MCF 10A (cell line): ENCODE data around the gene KLHL35. TPM values are rescaled to one million over a fixed set of nuclear protein-coding genes. Genes with fewer than 3 reads are reported as not detected.

ENCODE experiments used
- BruUV-seq: library from RNA; stranded (reverse); fragments of 400-500 nt; replicated peaks from 2 replicates; lab custom pipeline; 2021; lab: Mats Ljungman, UMichigan
- CTCF ChIA-PET: fragments of 300-600 bp; sonication (Branson Sonifier 250); formaldehyde crosslinking; extraction: SDS; loops from one replicate; lab custom pipeline; 2021; ENCODE audit warnings: antibody characterized with exemption, inconsistent platforms; lab: Yijun Ruan, JAX
- POLR2A ChIA-PET: fragments of 300-600, 350-650 bp; sonication (Branson Sonifier 250); formaldehyde crosslinking; extraction: SDS; loops from one replicate; lab custom pipeline; 2020; ENCODE audit warnings: antibody characterized with exemption, inconsistent platforms; lab: Yijun Ruan, JAX
- DNase-seq: peaks from one replicate; pipeline ENCODE4 v3.0.0-alpha.2; 2018; ENCODE audit not compliant: unreplicated experiment
- H3K27ac Mint-ChIP-seq: one replicate; pipeline ENCODE4 v1.8.0; 2022; ENCODE audit warnings: mild to moderate bottlenecking, low read depth, mixed read lengths; ENCODE audit not compliant: unreplicated experiment
- H3K27me3 Mint-ChIP-seq: one replicate; pipeline ENCODE4 v1.8.0; 2022; ENCODE audit warnings: mixed read lengths; ENCODE audit not compliant: insufficient read depth, unreplicated experiment
- H3K36me3 Mint-ChIP-seq: one replicate; pipeline ENCODE4 v1.8.0; 2022; ENCODE audit warnings: mild to moderate bottlenecking, moderate library complexity, mixed read lengths; ENCODE audit not compliant: insufficient read depth, unreplicated experiment
- H3K4me1 Mint-ChIP-seq: one replicate; pipeline ENCODE4 v1.8.0; 2022; ENCODE audit warnings: mixed read lengths; ENCODE audit not compliant: insufficient read depth, unreplicated experiment
- H3K4me3 Mint-ChIP-seq: one replicate; pipeline ENCODE4 v1.8.0; 2022; ENCODE audit warnings: mild to moderate bottlenecking, moderate library complexity, mixed read lengths; ENCODE audit not compliant: unreplicated experiment
- H3K9me3 Mint-ChIP-seq: one replicate; pipeline ENCODE4 v1.8.0; 2022; ENCODE audit warnings: mixed read lengths; ENCODE audit not compliant: unreplicated experiment
- CTCF ChIP-seq: fragments of 200-600 bp; IDR thresholded peaks from one replicate; pipeline ENCODE4 v1.8.0; 2022; ENCODE audit warnings: antibody characterized with exemption, mild to moderate bottlenecking; ENCODE audit not compliant: unreplicated experiment
- intact Hi-C: fragments of 100-400 bp; cut with micrococcal nuclease; formaldehyde crosslinking; loops from 2 replicates; pipeline ENCODE4 v1.14.1; 2022
- total RNA-seq: library from RNA; stranded (reverse); gene quantifications from 2 replicates; pipeline ENCODE4 v1.2.3, GENCODE V29; 2022

The KLHL35 gene
- total RNA-seq, 1 experiment from 2014 or later, result not detected

GRCh38 chr11:75450236-75450635 lies 17.2 kb upstream of the KLHL35 start:
- TF ChIP-seq CTCF, result no peak
- intact Hi-C loops, result no loop called here
- POLR2A ChIA-PET, result no interaction called here
- no peaks in the 10 kb centered on the region for H3K4me1 Mint-ChIP-seq
- no peaks in the 10 kb centered on the region for H3K27me3 Mint-ChIP-seq
- H3K9me3 Mint-ChIP-seq, result no peaks in the 10 kb centered on the region
- peaks cover 5% of the 10 kb centered on the region for H3K36me3 Mint-ChIP-seq
- CTCF ChIA-PET, result no interaction called here
- no peak overlapping the region for H3K4me3 Mint-ChIP-seq
- BruUV-seq, result no TSS peak
- H3K27ac Mint-ChIP-seq, result no peak overlapping the region
- no peak for DNase-seq

GRCh38 chr11:75449776-75450175 lies 16.8 kb upstream of the KLHL35 start:
- ChIA-PET CTCF (interaction anchor here (0.6 kb wide), 1 partner anchor 272 kb away, joined by 3 read pairs; no protein-coding TSS in a partner anchor), POLR2A (no interaction called here)
- no peaks in the 10 kb centered on the region for H3K4me1 Mint-ChIP-seq
- no peak for DNase-seq
- no peak overlapping the region for H3K4me3 Mint-ChIP-seq
- H3K27me3 Mint-ChIP-seq, result no peaks in the 10 kb centered on the region
- TF ChIP-seq CTCF, result no peak
- H3K36me3 Mint-ChIP-seq, result peaks cover 5% of the 10 kb centered on the region
- H3K9me3 Mint-ChIP-seq, result no peaks in the 10 kb centered on the region
- BruUV-seq, result no TSS peak
- intact Hi-C loops, result no loop called here
- no peak overlapping the region for H3K27ac Mint-ChIP-seq

GRCh38 chr11:75449271-75449670 lies 16.3 kb upstream of the KLHL35 start:
- Mint-ChIP-seq H3K4me3 (no peak overlapping the region), H3K27me3 (no peaks in the 10 kb centered on the region), H3K4me1 (no peaks in the 10 kb centered on the region), H3K27ac (no peak overlapping the region), H3K36me3 (peaks cover 5% of the 10 kb centered on the region), H3K9me3 (no peaks in the 10 kb centered on the region)
- intact Hi-C loops, result no loop called here
- DNase-seq, result no peak
- TF ChIP-seq CTCF, result no peak
- ChIA-PET CTCF (interaction anchor here (0.6 to 1.4 kb wide), 5 partner anchors 11 to 271 kb away, joined by 3 to 4 read pairs (median 3); no protein-coding TSS in a partner anchor), POLR2A (no interaction called here)
- BruUV-seq, result no TSS peak

- TF ChIP-seq CTCF, result no peak
- POLR2A ChIA-PET, result no interaction called here
- Mint-ChIP-seq H3K4me3 (no peak overlapping the region), H3K4me1 (no peaks in the 10 kb centered on the region), H3K27ac (no peak overlapping the region), H3K36me3 (peaks cover 3% of the 10 kb centered on the region), H3K9me3 (no peaks in the 10 kb centered on the region), H3K27me3 (no peaks in the 10 kb centered on the region)
- no TSS peak for BruUV-seq
- CTCF ChIA-PET, result interaction anchor here (9.4 kb wide), 1 partner anchor 86 kb away, joined by 284 read pairs; no protein-coding TSS in a partner anchor
- DNase-seq, result no peak
- intact Hi-C loops, result no loop called here
Measured at GRCh38 chr11:75447415-75447814, 14.4 kb upstream of the KLHL35 start.
